Testis (tissue), 3 donors: Measurements from ENCODE around the gene ALOX12B. TPM values are rescaled to one million over a fixed set of nuclear protein-coding genes. Genes with fewer than 3 reads are reported as not detected.

ENCODE experiments used
- DNase-seq: peaks from one replicate; pipeline ENCODE4 v3.0.0-alpha.2; 2019
- H3K27ac ChIP-seq, 2 donors: fragments of 200-600 bp; sonication (generic); one replicate each; pipeline ENCODE4 v1.5.1; 2019
- H3K27me3 ChIP-seq: fragments of 200-600 bp; sonication (generic); one replicate; pipeline ENCODE4 v1.5.1; 2019
- H3K36me3 ChIP-seq: fragments of 200-600 bp; sonication (generic); one replicate; pipeline ENCODE4 v1.5.1; 2017; ENCODE audit warnings: low read depth; ENCODE audit errors: missing control alignments
- H3K4me1 ChIP-seq: fragments of 200-600 bp; sonication (generic); one replicate; pipeline ENCODE4 v1.5.1; 2019
- H3K4me3 ChIP-seq, 2 donors: fragments of 200-600 bp; sonication (generic); one replicate each; pipeline ENCODE4 v1.5.1; 2017 to 2019
- H3K9me3 ChIP-seq: fragments of 200-600 bp; sonication (generic); one replicate; pipeline ENCODE4 v1.5.1; 2017
- POLR2A ChIP-seq: fragments of 450-650 bp; IDR thresholded peaks from one replicate; pipeline ENCODE4 v1.6.1; 2017; ENCODE audit warnings: antibody characterized with exemption, mild to moderate bottlenecking, moderate library complexity
- WGBS, 2 donors: methylation state at CpG; one replicate each; pipeline ENCODE4 v1.1.5; 2018; 5-methylcytosine and 5-hydroxymethylcytosine counted together
- intact Hi-C: fragments of 100-400 bp; cut with DNase I; formaldehyde crosslinking; loops from one replicate; pipeline ENCODE4 v1.15.1; 2023; ENCODE audit warnings: low total_unique reads
- polyA plus RNA-seq: library from polyadenylated mRNA; stranded (reverse); fragments of 350-450 nt; fragmentation: Illumina TruSeq; extraction: RNeasy Lipid Tissue Mini Kit (QIAGEN cat#74804); gene quantifications from one replicate; pipeline ENCODE4 v1.2.3, GENCODE V29; 2014; ENCODE audit warnings: low read depth, low replicate concordance; ENCODE audit not compliant: insufficient read depth
- total RNA-seq, 2 donors: library from RNA; depleted of rRNA; stranded (reverse); fragments of >200 nt; gene quantifications; one replicate each; pipeline ENCODE4 v1.2.3, GENCODE V29; 2016
- TF ChIP-seq, protein P1 (sequence below), 3 experiments: fragments of 450-650 bp in 2 of 3; fragments of 200-600 bp in 1 of 3; sonication (generic) in 1 of 3; IDR thresholded peaks; one replicate each; pipeline ENCODE4 v1.5.1; 2016 to 2019; ENCODE audit warnings: antibody characterized with exemption in 3 of 3, mild to moderate bottlenecking in 2 of 3, moderate library complexity in 1 of 3

ALOX12B gene
- total and polyA plus RNA-seq, 3 donors from 2014 or later: 0.87 to 1.1 (median 0.99) TPM

DNA sequence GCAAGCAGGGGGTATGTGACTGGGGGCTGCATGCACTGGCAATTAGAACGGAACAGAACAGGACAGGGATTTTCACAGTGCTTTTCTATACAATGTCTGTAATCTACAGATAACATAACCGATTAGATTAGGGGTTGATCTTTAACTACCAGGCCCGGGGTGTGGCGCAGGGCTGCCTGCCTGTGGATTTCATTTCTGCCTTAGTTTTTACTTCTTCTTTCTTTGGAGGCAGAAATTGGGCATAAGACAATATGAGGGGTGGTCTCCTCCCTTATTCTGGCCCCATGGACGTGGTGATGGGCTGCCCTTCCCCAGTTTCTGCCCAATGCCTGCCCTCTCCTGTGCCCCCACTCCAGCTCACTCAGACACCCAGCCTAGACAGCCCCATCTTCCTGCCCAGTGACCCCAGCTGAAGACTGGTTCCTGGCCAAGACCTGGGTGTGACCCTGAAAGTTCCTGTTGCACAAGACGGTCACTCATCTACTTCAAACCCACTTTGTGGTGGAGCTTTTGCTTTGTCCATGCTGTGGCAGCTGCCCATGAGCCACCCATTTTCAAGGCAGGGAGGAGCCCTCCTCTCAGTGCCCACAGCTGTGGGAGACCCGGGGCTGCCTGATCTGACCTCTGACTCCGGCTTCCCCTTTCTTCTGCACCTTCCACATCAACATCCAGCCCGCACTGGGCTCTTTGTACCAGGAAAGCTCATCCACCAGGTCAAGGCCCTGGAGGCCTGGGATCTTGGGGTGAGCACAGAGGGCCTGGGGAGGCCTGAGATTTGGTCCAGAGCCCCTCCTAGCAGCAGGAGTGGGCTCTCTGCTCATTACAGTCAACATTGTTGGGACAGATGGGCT, 18.6 kb downstream of the ALOX12B start:
- Histone ChIP-seq H3K9me3 (no peaks in the 10 kb centered on the region), H3K36me3 (no peaks in the 10 kb centered on the region), H3K4me3 (no peak overlapping the region), H3K4me1 (peaks cover 11% of the 10 kb centered on the region), H3K27ac (no peak overlapping the region), H3K27me3 (no peaks in the 10 kb centered on the region)
- 87 to 89% methylated on average over 5 to 9 of the region's 9 CpGs for WGBS, 2 donors
- TF ChIP-seq, protein P1, sequence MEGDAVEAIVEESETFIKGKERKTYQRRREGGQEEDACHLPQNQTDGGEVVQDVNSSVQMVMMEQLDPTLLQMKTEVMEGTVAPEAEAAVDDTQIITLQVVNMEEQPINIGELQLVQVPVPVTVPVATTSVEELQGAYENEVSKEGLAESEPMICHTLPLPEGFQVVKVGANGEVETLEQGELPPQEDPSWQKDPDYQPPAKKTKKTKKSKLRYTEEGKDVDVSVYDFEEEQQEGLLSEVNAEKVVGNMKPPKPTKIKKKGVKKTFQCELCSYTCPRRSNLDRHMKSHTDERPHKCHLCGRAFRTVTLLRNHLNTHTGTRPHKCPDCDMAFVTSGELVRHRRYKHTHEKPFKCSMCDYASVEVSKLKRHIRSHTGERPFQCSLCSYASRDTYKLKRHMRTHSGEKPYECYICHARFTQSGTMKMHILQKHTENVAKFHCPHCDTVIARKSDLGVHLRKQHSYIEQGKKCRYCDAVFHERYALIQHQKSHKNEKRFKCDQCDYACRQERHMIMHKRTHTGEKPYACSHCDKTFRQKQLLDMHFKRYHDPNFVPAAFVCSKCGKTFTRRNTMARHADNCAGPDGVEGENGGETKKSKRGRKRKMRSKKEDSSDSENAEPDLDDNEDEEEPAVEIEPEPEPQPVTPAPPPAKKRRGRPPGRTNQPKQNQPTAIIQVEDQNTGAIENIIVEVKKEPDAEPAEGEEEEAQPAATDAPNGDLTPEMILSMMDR (IDR thresholded peaks at IDR 0.05): no peak
- no peak for TF ChIP-seq POLR2A
- DNase-seq: no peak
- intact Hi-C loops: no loop called here

DNA sequence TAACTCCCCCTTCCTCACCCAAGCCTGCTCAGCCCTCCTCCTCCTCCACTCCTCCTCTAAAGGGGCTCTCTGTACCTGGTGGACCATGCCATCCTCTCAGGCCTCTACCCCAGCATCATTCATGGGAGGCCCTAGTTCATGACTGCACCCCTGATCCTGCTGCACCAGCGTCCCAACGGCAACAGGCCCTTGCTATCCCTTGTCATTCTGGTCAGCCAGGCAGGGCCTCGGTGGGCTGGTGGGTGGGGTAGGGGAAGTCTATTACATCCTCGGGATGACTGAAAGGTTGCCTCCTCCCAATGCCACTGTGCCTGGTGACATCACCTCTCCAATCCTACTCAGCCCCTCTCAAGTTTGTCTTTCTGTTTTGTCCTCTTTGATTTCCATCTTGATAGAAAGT, 19.7 kb downstream of the ALOX12B start:
- Histone ChIP-seq H3K27me3 (no peaks in the 10 kb centered on the region), H3K4me3 (no peak overlapping the region), H3K27ac (no peak overlapping the region), H3K9me3 (no peaks in the 10 kb centered on the region), H3K4me1 (peaks cover 6% of the 10 kb centered on the region), H3K36me3 (no peaks in the 10 kb centered on the region)
- intact Hi-C loops: no loop called here
- TF ChIP-seq POLR2A: no peak
- TF ChIP-seq, protein P1 (IDR thresholded peaks at IDR 0.05): no peak
- DNase-seq: no peak
- 71 to 85% methylated on average over 4 of the region's 4 CpGs for WGBS, 2 donors

GRCh38 chr17:8066841-8067775, 20.4 kb downstream of the ALOX12B start:
- H3K9me3 ChIP-seq: no peaks in the 10 kb centered on the region
- H3K4me1 ChIP-seq: no peaks in the 10 kb centered on the region
- no peak for TF ChIP-seq POLR2A
- TF ChIP-seq, protein P1 (IDR thresholded peaks at IDR 0.05): no peak
- no peak for DNase-seq
- intact Hi-C loops: no loop called here
- H3K36me3 ChIP-seq: no peaks in the 10 kb centered on the region
- H3K4me3 ChIP-seq: no peak overlapping the region
- WGBS, 2 donors: 70 to 72% methylated on average over 13 to 15 of the region's 15 CpGs
- no peak overlapping the region for H3K27ac ChIP-seq
- no peaks in the 10 kb centered on the region for H3K27me3 ChIP-seq

GRCh38 chr17:8064561-8065019, 22.9 kb downstream of the ALOX12B start:
- intact Hi-C loops: no loop called here
- Histone ChIP-seq H3K4me3 (no peak overlapping the region), H3K9me3 (no peaks in the 10 kb centered on the region), H3K27ac (no peak overlapping the region), H3K4me1 (no peaks in the 10 kb centered on the region), H3K36me3 (no peaks in the 10 kb centered on the region), H3K27me3 (no peaks in the 10 kb centered on the region)
- TF ChIP-seq POLR2A: no peak
- TF ChIP-seq, protein P1 (IDR thresholded peaks at IDR 0.05): no peak
- WGBS, 2 donors: 36 to 42% methylated on average over 5 to 6 of the region's 6 CpGs
- no peak for DNase-seq
